PC-3 (cell line): ENCODE data around the gene DNAJB6.
A peak's percentile ranks its signal among the peaks of the same experiment; 100 is the strongest.

ENCODE experiments used
- CTCF ChIP-seq: fragments of 300-600 bp; sonication (generic); conservative IDR thresholded peaks from 2 replicates; pipeline ENCODE4 v1.5.1; 2017; ENCODE audit warnings: antibody characterized with exemption, low read depth, mild to moderate bottlenecking, low read length
- EZH2phosphoT487 ChIP-seq: fragments of 300-600 bp; sonication (generic); IDR thresholded peaks from 2 replicates; pipeline ENCODE4 v1.6.1; 2018; ENCODE audit warnings: mild to moderate bottlenecking, antibody characterized with exemption, low read length, borderline replicate concordance

GRCh38 chr7:157397731-157398691 lies 61.2 kb downstream of the DNAJB6 start:
- TF ChIP-seq CTCF (peak; percentile 65), EZH2phosphoT487 (no peak)
